GM19467 (cell line): ENCODE measurements around the gene PARD3B.

Experiments used
- ATAC-seq: cut with Tn5 transposase; IDR thresholded peaks from one replicate; pipeline ENCODE4 v1.9.1; 2021; ENCODE audit warnings: mild to moderate bottlenecking, moderate library complexity; ENCODE audit not compliant: unreplicated experiment

Gene PARD3B

DNA sequence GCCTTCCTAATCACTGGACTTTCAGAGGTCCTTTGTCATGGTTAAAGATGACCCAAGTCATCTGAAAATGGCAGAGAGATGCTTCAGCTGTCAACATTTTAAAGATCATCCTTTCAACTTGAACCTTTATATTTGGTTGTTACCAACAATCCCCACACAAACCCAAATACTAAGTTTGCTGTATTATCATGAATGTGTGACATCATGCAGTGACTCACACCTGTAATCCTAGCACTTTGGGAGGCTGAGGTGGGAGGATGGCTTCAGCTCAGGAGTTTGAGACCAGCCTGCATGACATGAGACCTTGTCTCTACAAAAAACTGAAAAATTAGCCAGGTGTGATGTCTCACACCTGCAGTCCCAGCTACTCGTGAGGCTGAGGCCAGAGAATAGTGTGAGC lies 1081.8 kb downstream of the PARD3B start:
- no peak for ATAC-seq

DNA sequence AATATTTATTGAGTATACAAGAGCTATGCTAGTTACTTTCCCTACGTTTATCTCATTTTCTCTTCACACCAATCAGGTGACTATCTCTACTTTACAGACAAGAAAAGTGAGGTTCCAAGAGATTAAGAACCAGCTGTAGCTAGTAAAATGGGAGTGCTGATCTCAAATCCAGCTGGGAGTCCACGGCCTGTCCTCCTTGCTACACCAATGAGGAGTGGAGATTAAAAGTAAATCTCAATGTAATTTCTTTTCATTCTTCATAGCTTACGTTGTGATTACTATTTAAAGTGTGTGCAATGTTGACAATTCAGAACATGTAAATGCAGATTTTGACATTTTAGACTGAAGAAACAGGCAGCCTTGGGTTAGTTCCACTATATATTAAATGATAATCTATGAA lies 1083.1 kb downstream of the PARD3B start:
- no peak for ATAC-seq

DNA sequence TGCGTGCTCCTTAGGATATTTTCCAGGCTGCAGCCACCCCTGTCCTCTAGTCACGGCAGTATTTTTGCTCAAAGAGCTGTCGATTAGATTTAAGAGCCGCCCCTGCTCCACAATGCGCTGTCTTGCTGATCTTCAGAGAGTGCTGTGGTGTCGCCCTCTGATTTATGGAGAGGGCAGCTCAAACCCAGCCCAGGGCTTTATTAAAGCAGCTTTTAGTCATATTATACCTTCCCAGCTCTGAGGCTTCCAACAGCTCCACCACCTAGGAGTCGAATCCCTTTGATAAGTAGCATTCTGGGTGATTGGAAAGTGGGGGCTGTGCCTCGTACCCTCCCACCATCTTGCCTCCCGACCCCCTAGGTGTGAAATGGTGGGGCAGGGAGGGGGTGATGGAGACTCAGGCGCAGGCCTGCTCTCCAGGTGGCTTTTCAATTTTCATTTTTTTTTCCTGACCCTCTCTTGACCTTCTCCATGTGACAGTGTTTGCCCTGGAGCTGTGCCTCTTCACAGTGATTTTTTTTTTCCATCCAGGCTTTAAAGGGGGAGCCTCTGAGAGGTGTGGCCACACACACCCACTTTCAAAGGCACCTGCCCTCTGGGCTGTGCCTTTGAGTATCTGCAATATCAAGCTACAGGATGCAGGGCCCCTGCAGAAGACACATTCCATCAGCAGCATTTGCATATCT lies 1084.0 kb downstream of the PARD3B start:
- no peak for ATAC-seq

DNA sequence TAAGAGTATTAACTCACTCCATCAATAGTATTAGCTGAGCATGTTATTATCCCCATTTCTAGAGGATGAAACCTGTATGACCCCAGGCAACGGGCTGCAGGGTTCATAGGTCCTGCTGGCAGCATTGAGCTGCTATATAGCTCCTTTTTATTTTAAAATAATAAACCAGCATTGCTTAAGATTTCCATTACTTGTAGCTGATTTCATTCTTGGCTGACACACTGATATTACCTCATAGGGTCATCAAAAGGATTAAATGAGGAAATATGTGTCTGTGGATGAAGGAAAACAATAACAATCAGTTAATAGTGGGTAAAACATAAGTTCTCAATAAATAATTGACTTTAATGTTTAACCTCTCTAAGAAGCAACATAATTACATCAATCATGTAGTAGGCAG lies 1088.7 kb downstream of the PARD3B start:
- ATAC-seq = no peak

DNA sequence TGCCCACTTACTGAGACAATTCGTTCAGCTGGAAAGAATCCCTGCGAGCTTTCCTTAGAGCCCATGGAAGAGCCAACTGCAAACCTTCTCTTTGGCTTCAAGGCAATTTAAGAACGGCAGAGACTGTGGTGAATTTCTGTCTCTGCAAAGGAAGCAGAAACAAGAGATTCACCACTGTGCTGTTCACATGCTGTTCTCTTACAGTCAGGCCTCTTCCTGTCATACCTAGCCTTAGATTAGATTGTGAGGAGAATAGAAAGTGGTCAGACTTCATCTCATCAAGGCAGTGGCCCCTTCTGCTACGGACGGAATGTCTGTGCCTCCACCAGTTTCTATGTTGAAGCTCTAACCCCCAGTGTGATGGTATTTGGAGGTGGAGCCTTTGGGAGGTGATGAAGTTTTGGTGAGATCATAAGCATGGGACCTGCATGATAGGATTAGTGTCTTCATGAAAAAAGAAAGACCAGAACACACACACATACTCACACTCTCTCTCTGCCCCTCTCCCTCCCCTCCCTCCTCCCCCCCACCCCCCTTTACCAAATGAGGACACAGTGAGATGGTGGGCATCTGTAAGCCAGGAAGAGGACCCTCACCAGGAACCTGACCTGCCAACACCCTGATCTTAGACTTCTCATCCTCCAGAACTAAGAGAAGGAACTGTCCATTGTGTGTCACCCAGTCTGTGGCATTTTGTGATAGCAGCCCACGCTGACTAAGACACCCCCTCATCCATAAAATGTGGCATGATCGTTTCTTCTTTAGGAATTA lies 1091.5 kb downstream of the PARD3B start:
- ATAC-seq = no peak

DNA sequence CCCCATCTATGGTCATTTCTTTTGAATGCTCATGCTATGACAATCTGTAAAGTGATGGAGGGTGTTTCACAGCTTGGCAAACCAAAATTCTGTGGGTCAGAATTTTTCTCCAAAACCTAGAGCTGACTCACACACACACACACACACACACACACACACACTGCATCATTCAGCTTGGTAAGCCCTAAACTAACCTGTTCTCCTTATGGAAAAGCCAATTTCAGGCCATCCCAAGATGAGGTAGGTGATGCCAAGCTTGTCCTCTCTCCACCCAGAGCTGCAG lies 1092.0 kb downstream of the PARD3B start:
- no peak for ATAC-seq

DNA sequence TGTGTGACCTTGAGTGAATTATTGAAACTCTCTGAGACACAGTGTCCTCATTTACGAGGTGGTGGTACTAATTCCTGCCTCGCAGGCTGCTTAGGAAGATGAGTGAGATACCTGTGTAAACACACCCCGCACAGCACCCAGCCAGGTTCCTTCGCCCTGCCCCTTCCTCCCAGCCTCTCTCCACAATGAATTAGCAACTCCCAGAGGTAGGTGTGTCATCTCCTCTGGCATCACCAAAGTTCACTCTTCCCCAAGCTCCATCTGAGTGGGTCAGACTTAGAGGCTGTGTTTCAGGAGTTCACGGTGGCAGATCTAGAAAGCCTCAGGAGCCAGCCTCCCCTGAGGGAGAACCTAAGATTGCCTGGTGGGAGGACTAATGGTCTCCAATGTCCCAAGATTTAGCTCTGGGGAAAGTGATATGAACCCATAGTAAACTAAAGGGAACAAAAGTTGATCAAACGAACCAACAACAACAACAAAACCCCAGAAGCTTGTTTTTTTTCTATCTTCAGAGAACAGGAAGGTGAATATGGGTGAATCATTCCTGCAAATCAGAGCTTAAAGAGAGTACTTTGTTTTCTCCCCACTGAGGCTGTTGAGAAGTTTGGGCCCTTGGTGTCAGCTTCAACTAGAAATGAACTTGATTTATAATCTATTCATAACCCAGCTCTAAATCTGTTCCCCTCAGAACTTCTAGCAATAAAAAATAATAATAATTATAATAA lies 1092.7 kb downstream of the PARD3B start:
- no peak for ATAC-seq

DNA sequence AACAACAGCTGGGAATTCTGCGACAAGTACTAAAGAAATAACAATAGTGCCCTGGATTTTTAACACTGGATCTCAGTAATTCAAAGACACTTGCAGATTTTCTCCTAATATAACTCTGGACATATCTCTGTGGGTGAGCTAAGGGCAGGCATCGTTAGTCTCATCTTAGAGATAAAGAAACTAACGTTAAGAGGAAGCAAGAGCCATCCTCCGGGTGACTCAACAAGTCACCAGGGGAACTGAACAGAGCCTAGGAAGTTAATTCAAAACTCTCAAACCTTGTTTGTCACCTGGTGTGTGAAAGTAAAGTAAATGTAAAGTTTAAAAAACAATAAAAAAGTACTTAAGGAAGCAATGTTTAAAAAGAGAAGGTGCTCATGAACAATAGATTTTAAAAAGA lies 1095.4 kb downstream of the PARD3B start:
- ATAC-seq = no peak

DNA sequence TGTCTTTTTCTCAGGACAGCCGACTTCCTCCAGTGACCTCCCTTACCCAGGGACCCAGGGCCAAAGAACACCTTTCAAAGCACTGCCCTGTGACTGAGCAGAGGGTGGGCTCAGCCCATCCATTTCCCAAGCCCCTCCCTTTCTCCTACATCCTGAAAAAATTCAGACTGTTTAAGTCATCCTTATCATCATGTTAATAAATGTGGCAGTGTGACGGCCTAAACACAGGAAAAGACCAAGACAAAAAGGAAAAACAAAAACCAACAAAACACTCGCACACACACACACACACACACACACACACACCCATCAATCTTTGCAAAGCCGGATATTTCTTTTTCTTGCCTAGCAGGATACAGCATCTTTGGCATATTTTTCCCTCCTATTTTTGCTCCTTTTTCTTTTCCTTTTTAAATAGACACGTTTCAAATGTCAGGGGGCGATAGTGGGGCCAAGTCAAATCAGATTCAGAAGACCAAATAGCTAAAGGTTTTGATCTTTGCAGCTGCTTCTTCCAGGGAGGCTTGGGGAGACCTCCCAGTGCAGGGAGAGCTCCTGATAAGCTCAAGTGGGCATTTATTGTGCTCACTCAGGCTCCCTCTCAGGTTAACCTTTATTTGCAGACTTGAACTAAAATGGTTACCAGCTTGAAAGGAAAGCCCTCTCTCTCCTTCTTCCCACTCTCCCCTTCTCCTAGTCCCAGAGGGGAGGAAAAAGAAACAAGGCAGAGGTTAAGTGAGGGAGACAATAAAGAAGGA lies 1097.5 kb downstream of the PARD3B start:
- ATAC-seq = no peak

DNA sequence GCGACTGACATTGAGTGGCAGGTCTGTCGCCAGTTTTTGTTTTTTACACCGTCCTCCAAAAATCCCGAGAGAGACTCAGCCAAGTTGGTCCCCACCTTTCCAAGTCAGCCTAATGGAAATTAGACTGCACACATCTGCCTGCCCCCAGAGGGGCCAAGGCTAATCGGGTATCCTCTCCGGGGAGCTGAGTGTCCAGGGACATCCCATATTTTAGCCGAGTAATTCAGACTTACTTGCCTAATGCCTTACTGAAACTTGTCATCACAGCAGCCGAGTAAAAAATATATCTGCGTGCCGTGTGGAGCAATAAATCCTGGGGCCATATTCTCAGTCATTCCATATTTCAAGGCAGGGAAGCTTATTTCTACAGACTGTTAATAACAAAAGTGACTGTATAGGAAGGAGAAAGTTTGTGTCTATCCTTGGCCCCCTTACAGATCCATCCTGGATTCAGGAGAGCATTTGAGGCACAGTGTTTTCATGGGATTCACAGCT lies 1098.2 kb downstream of the PARD3B start:
- ATAC-seq = no peak

DNA sequence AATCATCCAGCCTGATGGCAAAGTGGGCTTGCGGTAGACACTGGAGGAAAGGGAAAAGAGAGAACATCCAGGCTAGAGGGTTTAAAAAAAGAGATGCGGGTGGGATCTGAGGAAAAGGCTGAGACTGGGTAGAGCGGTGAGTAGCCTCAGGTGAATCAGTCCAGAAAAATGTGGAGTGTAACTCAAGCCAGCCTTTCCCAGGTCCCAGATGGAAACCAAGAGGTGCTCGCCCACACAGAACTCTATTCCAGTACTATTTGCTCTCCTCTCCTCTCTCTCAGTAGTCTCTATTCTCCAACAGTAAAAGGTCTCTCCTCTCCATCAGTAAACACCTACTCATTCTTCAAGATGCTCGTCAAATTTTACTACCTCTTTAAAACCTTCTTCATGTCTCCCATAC lies 1098.7 kb downstream of the PARD3B start:
- ATAC-seq = no peak

DNA sequence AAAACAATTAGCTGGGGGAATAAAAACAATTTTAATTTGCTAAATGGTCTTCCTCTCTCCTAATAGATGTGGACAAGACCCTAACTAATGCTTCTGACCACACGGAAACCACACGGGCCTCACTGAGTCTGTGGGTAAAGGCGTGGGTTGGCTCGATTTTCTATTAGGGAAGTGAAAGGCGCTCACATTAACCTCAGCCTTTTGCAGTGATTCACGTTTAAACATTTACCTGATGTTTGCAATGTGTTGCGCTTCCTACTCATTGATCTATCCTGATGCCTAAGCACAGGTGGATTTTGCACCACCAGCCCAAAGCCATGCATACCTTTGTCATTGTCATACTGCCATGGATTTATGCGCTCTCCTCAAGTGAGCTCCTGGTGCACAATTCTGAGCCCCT lies 1101.4 kb downstream of the PARD3B start:
- peak; percentile 99 for ATAC-seq

DNA sequence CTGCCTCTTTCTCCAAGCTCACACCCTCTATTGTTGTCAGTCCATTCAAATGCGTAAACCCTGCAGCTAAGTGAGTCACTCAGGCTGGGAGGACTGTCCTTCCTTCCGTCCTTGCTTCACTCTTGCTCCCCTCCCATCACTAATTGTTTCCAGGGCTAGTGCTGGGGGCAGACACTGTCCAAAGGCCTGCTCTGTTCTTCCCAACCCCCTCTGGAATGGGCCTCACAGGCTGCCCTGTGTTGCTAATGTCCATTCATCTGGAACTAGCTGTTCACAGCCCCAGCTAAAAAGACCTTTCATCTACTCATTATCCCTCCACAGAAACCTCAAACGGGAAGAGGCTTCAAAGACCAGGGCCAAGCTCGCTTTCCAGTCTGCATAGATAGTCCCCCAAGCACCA lies 1105.2 kb downstream of the PARD3B start:
- ATAC-seq = no peak

DNA sequence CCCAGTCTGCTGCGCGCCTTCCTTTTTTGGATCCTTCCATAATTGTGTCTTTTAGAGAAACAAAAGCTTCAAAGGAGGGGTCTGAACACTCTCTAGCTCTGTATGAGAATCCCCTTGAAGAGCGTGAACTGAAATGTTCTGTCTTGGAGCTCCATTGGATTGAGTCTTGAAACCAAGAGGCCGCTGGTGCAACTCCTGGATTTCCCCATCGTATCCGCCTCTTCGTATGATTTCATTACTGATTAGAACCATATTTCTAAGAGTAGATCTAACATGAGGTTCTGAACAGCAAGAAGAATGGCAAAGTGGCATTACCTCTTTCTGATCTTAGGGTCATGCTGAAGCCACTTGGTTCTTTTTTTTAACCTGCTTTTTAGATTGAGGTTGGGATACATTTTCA lies 1105.7 kb downstream of the PARD3B start:
- no peak for ATAC-seq

DNA sequence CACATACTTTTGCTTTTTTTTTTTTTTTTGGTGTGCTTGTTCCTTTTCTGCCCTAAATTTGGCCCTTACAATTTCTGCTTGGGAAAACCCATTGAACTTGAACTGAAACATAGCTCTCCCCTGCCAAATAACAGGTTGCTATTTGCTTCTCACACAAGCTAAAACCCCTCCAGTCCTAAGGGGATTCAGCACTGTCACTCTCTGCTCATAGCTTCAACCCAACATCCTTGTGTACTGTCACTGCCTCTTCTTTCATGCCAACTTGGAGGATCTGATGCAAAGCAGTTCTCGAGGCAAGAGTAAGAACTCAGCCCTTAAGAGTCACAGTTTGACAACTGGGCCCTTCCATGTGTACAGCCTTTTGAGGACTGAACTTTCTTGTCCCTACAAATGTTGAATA lies 1106.4 kb downstream of the PARD3B start:
- no peak for ATAC-seq

DNA sequence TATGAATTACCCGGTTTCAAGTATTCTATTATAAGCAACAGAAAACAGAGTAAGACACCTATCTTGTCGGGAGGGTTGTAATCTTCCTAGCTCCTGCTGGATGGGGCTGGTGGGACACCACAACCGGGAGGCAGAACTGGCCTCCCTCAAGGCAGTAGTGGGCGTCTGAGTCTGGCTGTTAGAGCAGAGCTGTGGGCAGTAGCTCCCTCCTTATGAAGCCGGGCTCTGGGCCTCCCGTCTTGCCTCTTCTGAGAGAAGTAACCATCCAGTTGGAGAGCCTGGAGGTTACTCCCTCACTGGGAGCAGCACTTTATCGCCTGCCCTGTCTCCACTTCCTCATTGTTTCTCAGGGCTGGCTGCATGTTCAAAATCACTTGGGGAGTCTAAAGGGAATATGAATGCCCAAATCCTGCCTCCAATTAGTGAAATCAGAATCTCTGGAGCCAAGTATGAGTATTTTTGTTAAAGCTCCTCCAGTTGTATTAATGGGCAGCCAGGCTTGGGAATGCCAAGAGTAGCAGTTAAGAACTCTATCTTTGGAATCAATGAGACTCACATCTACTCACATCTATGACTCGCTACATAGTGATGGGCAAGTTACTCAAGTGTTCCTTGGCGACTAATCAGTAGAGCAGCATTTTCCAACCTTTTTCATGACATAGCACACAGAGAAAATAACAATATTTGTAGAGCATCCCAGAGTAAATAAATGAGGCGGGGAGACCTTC lies 1109.8 kb downstream of the PARD3B start:
- ATAC-seq = no peak

DNA sequence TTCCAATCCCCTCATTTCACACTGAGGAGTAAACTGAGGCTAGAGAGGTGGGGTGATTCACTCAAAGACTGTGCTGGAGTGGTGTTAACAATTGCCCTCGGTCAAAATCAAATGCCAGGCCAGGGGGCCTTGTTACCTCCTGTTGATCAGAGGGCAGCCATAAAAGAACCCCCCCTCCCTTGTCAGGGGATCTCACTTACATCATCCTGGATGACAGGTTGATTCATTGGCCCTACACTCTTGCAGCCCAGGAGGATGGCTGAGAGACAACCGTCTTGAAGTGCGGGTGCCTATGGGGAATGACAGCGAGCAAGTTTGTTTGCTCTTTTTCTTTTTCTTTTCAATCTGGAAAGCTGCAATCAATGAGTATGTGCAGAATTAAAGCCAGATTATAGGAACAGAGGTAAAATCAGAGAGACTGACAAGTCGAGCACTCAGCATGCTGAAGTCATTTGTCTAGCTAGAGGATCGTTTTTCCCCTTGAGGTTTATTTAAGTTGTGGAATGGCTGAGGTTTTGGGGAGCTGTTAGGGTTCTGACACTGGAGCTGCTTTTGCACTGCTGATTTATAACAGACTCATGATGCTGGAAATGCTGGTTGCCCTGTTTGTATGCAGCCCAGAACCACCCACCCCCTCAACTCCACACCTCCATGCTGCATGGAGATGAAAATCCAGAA lies 1110.6 kb downstream of the PARD3B start:
- no peak for ATAC-seq

DNA sequence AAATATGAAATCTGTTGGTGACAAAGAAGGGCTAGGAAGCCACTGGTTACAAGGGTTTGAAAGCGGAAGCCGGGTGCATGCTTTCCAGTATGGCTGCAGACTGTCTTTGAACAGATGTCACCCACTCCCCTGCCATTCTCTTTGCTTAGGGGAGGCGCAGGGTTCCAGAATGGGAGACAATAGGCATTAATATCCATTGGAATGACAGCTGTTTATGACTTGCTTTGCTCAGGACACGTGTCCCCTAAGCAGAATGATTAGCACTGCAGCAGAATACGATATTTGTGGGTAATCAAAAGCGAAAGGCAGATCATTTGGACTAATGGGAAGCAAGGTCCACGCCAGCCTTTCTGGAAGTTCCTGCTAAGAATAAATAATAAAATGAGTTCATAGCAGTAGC lies 1111.2 kb downstream of the PARD3B start:
- no peak for ATAC-seq

DNA sequence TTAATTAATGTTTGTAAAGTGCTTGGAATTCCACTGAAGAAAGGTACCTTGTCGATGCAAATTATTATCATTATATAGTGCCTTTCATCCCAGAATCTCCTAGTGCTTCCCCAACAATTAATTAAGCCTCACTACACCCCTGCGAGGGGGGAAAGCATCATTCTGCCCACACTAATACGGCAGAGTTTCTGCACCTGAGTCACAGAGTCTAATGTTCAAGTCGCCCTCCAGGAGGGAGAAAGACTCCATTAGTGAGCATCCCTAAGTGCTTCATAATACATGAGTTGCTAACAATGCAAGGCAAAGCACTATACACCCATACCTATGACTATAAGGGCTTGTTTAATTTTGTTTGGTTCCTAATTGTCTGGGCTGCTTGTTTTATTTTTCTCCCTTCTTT lies 1111.7 kb downstream of the PARD3B start:
- ATAC-seq = no peak

DNA sequence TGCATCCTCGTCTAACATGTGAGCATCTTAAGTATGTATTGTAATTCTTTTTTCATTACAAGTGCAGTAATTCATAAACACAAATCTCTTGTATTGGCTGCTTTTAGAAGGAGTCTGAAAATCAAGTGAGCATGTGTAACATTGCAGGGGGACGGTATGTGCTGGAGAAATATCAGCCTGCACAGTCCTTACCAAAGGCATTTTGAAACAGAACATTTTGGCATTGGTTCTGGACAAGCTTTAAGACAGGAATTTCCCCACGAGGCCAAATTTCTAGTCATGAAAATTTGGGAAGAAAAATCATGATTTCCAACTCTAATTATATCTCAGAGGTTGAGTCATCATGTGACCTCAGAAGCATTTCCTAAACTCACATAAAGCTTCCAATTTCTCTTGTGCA lies 1112.3 kb downstream of the PARD3B start:
- ATAC-seq = no peak
